ENCODE results near the gene HPD. TPM values are rescaled to one million over a fixed set of nuclear protein-coding genes. Genes with fewer than 3 reads are reported as not detected.

Gene HPD
- total RNA-seq, 1 experiment from 2014 or later = not detected

GRCh38 chr12:121849665-121850064 is 9.0 kb downstream of the HPD start:
- Histone ChIP-seq H4K20me1 (ENCODE audit: low read length) (no peaks in the 10 kb centered on the region), H2AFZ (ENCODE audit: low read length) (no peak overlapping the region), H3K4me2 (ENCODE audit: low read length) (no peak overlapping the region), H3K9me2 (replicated peaks; ENCODE audit: low read length) (no peaks in the 10 kb centered on the region), H3K27me3 (ENCODE audit: low read length) (no peaks in the 10 kb centered on the region), H3K9ac (ENCODE audit: low read length) (no peak overlapping the region), H3K4me1 (ENCODE audit: insufficient read depth, low read length) (no peaks in the 10 kb centered on the region), H3K27ac (ENCODE audit: low read length) (no peak overlapping the region), H3K79me2 (ENCODE audit: low read length) (no peaks in the 10 kb centered on the region), H3K9me3 (ENCODE audit: low read length) (no peaks in the 10 kb centered on the region), H3K36me3 (ENCODE audit: low read depth, low read length) (no peaks in the 10 kb centered on the region), H3K4me3 (ENCODE audit: low read length) (no peak overlapping the region), H3F3A (ENCODE audit: low read length, unreplicated experiment) (no peaks in the 10 kb centered on the region)
- no TSS peak for BruUV-seq (replicated peaks)
- intact Hi-C loops (cut with micrococcal nuclease) = no loop called here
- TF ChIP-seq EZH2phosphoT487 (IDR thresholded peaks at IDR 0.05; ENCODE audit: borderline replicate concordance, low read length) = no peak
- 0 out of 2 replicates have a peak, but pooled peaks have one; percentile 10 for TF ChIP-seq CTCF (conservative IDR thresholded peaks at IDR 0.05; ENCODE audit: low read depth, low read length)
- CTCF ChIA-PET = interaction anchor here (0.7 kb wide), 1 partner anchor 8 kb away, joined by 11 read pairs; no protein-coding TSS in a partner anchor
- POLR2A ChIA-PET (ENCODE audit: unreplicated experiment) = no interaction called here
- DNase-seq (no peak), ATAC-seq (no peak)

GRCh38 chr12:121849211-121849610 is 9.4 kb downstream of the HPD start:
- TF ChIP-seq CTCF (conservative IDR thresholded peaks at IDR 0.05; ENCODE audit: low read depth, low read length) = no peak
- TF ChIP-seq EZH2 (IDR thresholded peaks at IDR 0.05; ENCODE audit: low read length, unreplicated experiment) = no peak
- TF ChIP-seq EZH2phosphoT487 (IDR thresholded peaks at IDR 0.05; ENCODE audit: borderline replicate concordance, low read length) = no peak
- ATAC-seq (no peak), DNase-seq (no peak)
- intact Hi-C loops (cut with micrococcal nuclease) = no loop called here
- no TSS peak for BruUV-seq (replicated peaks)
- Histone ChIP-seq H3K9me2 (replicated peaks; ENCODE audit: low read length) (no peaks in the 10 kb centered on the region), H3K36me3 (ENCODE audit: low read depth, low read length) (no peaks in the 10 kb centered on the region), H3K79me2 (ENCODE audit: low read length) (no peaks in the 10 kb centered on the region), H4K20me1 (ENCODE audit: low read length) (no peaks in the 10 kb centered on the region), H3K9me3 (ENCODE audit: low read length) (no peaks in the 10 kb centered on the region), H3K27ac (ENCODE audit: low read length) (no peak overlapping the region), H3K27me3 (ENCODE audit: low read length) (no peaks in the 10 kb centered on the region), H3F3A (ENCODE audit: low read length, unreplicated experiment) (no peaks in the 10 kb centered on the region), H3K4me1 (ENCODE audit: insufficient read depth, low read length) (no peaks in the 10 kb centered on the region), H3K4me2 (ENCODE audit: low read length) (no peak overlapping the region), H3K4me3 (ENCODE audit: low read length) (no peak overlapping the region), H2AFZ (ENCODE audit: low read length) (no peak overlapping the region), H3K9ac (ENCODE audit: low read length) (no peak overlapping the region)
- ChIA-PET POLR2A (ENCODE audit: unreplicated experiment) (no interaction called here), CTCF (no interaction called here)

GRCh38 chr12:121845701-121846100 is 13.0 kb downstream of the HPD start:
- Histone ChIP-seq H3K36me3 (ENCODE audit: low read depth, low read length) (no peaks in the 10 kb centered on the region), H3K9me2 (replicated peaks; ENCODE audit: low read length) (no peaks in the 10 kb centered on the region), H3K9ac (ENCODE audit: low read length) (no peak overlapping the region), H3K9me3 (ENCODE audit: low read length) (no peaks in the 10 kb centered on the region), H2AFZ (ENCODE audit: low read length) (no peak overlapping the region), H3K4me2 (ENCODE audit: low read length) (no peak overlapping the region), H3F3A (ENCODE audit: low read length, unreplicated experiment) (no peaks in the 10 kb centered on the region), H3K4me3 (ENCODE audit: low read length) (no peak overlapping the region), H3K27ac (ENCODE audit: low read length) (no peak overlapping the region), H3K27me3 (ENCODE audit: low read length) (no peaks in the 10 kb centered on the region), H3K79me2 (ENCODE audit: low read length) (no peaks in the 10 kb centered on the region), H3K4me1 (ENCODE audit: insufficient read depth, low read length) (no peaks in the 10 kb centered on the region), H4K20me1 (ENCODE audit: low read length) (no peaks in the 10 kb centered on the region)
- intact Hi-C loops (cut with micrococcal nuclease) = no loop called here
- ATAC-seq (no peak), DNase-seq (no peak)
- ChIA-PET CTCF (no interaction called here), POLR2A (ENCODE audit: unreplicated experiment) (no interaction called here)
- TF ChIP-seq EZH2phosphoT487 (IDR thresholded peaks at IDR 0.05; ENCODE audit: borderline replicate concordance, low read length) (no peak), CTCF (conservative IDR thresholded peaks at IDR 0.05; ENCODE audit: low read depth, low read length) (no peak), EZH2 (IDR thresholded peaks at IDR 0.05; ENCODE audit: low read length, unreplicated experiment) (no peak)
- no TSS peak for BruUV-seq (replicated peaks)
